GM10266 (cell line): ENCODE measurements around the gene OPRL1.

Experiments used
- DNase-seq: peaks from one replicate; pipeline ENCODE4 v3.0.0; 2012; ENCODE audit errors: extremely low spot score
- CTCF ChIP-seq: IDR thresholded peaks from 2 replicates; pipeline ENCODE4 v1.5.1; 2012; ENCODE audit warnings: mild to moderate bottlenecking, low read depth; ENCODE audit not compliant: control insufficient read depth, insufficient read depth; ENCODE audit errors: missing control alignments

OPRL1 gene

GRCh38 chr20:64058536-64058935 is 21.3 kb upstream of the OPRL1 start:
- TF ChIP-seq CTCF, result no peak
- no peak for DNase-seq

DNA sequence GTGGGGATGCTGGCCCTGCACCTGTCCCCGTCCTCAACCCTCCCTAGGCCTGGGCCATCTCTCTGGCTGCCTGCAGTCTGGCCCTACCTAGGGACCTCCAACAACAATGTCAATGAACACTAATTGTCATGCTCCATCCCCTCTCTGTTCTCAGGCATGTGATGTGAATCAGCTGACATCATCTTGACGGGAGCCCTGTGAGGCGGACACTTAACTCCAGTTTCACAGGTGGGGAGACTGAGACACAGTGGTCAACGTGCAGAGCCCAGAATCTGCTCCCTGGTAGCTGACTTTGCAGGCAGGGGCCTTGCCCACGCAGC is 17.6 kb upstream of the OPRL1 start:
- no peak for TF ChIP-seq CTCF
- no peak for DNase-seq

DNA sequence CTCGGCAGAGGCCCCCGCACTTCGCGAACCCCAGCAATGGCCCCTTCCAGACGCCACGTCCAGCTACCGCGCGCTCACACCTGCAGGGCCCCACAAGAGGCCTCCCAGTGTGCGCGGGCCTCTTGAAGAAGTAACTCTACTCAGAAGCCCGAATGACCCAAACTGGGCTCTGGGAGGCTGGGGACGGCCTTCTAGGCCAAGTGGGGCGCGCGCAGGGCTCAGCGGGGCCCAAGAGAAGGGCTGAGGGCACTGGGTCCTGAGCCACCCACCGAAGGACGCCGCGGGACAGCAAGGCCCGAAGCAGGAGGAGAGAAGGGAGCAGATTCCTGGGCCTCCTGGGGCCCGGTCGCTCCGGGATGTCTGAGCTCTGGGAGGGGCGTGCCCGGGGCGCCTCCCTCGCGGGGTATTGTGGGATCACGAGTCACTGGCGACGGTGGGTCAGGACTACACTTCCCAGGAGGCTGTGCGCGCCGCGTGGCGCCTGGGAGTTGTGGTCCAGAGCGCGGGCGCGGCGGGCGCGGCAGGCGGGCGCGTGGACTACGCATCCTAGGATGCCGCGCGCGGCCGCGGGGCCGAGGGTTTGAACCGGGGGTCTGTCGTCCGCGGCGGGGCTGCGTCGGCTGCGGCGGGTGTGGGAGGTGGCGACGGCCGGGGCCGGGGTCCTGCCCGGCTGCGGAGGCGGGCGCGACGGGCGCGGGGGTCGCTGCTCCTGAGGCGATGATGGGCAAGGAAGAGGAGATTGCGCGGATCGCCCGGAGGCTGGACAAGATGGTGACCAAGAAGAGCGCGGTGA is 17.1 kb upstream of the OPRL1 start, which contains the start of gene TCEA2:
Gene TCEA2 (plus strand): TSS at position 603 of the 793 bp plus-strand sequence. CDS start 115 bp downstream, at position 718.
- DNase-seq, result peak; percentile 98
- TF ChIP-seq CTCF, result no peak

DNA sequence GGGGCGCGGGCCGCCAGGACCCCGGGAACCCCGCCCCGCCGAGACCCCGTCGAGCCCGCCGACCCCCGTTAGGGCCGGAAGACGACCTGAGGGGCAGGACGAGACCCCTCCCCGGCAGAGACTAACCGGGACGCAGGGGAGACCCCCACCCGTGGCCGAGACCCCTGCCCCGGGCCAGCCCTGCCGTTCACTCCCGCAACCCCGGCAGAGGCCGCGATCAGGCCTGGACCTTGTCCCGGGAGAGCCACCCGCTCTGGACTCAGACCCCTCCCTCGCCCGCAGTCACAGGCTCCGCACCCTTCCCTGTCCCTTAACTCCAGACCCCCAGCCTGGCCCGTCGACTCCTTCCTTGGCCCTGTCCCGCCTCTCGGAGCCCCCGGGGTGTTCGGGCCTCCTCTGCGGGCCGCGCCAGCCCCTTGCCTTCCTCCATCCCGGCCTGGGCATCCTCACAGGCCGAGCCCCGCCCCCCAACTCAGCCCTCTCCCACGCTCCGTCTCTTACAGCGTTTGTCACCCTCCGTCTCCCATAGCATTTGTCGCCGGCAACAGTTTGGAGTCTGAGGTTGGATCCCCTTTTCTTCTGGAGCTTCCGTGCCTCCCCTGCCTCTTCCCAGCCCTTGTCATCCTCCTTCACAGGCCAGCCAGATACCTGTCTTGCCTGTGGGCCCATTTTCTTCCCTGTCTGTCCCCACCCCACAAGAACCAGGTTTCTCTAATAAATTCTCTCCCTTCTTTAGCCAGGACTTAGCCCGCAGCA is 16.3 kb upstream of the OPRL1 start:
- peak; percentile 66 for DNase-seq
- no peak for TF ChIP-seq CTCF

DNA sequence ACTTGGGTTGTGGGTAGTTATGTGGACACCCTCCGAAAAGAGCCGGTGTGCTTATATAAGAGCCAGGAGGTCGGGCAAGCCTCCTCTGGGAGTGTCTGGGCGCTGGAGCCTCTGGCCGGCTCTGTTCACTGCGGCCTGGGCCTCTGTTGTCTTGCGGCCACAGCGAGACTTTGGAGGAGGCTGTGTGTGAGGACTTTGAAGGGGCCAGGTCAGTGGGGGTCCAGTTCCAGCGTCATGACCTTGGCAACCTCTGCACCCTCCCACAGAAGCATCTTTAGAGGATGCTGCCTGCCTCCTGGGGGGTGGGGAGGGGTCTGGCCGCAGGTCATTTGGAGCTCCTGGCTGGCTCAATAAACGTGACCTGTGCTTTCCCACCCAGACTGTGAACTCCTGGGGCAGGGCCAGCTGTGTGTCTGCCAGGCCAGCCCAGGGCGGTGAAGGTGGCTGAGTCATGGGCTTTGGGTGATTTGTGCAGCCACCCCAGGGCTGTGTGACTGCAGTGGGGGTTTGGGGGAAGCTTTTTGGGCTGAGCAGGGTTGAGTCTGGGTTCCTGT is 15.7 kb upstream of the OPRL1 start:
- TF ChIP-seq CTCF, result no peak
- DNase-seq, result no peak

DNA sequence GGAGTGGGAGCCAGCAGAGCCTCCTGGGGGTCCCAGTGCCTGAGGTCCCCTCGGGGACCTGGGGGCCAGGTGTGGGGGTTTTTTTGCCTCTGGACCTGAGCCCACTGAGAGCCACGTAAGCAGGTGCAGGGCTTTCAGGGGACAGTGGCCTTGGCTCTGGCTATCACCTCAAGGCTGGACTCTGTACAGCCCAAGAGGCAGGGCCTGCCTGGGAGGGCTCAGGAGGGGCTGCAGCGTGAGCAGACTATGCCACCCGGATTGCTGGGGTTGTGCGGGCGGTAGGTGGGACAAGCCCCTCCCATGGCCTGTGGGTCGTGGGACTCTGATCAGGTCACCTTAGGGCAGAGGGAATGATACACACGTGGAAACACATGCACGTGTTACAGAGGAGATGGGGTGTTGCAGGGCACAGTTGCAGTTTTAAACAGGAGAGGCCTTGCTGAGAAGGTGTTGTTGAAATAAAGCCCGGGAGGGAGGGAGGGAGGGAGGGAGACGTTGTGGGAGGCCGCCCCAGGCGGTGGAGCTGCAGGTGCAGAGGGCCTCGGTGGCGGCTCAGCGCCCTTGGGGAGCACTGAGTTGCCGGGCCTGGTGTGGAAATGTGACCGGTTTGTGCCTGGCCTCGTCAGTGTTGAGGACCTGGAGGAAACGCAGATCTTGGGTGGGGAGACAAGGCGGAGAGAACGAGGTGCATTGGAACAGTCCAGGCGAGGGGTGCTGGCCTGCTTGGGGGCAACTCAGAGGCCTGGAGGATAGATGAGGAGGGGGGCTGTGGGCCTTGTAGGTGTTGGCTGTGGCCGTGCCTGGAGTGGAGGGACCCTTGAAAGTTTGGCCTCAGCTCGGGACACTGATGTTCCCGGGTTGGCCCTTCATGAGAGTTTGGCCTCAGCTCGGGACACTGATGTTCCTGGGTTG is 14.6 kb upstream of the OPRL1 start:
- DNase-seq, result no peak
- no peak for TF ChIP-seq CTCF
